HL-60 (cell line): ENCODE results near the gene BUB3.

Experiments used
- DNase-seq, 2 experiments: peaks; one replicate each; pipeline ENCODE4 v3.0.0-alpha.2; 2010 to 2020; ENCODE audit warnings: low read depth in 1 of 2, low spot score in 1 of 2
- H3K27ac ChIP-seq: fragments of 250-450 bp; sonication (Bioruptor Pico); replicated peaks from 2 replicates; pipeline ENCODE4 v1.5.1; 2020; ENCODE audit warnings: mild to moderate bottlenecking, moderate library complexity
- H3K27me3 ChIP-seq: fragments of 250-450 bp; sonication (Bioruptor Pico); 2 replicates; pipeline ENCODE4 v1.5.1; 2021; ENCODE audit warnings: mild to moderate bottlenecking, moderate library complexity; ENCODE audit not compliant: insufficient read depth, poor library complexity, severe bottlenecking
- H3K4me3 ChIP-seq: replicated peaks from 2 replicates; pipeline ENCODE4 v1.5.1; 2011; ENCODE audit warnings: mild to moderate bottlenecking, control low read depth, low read length; ENCODE audit not compliant: insufficient read depth
- CTCF ChIP-seq: IDR thresholded peaks from one replicate; pipeline ENCODE4 v1.5.1; 2011; ENCODE audit warnings: low read length, control low read depth, inconsistent platforms; ENCODE audit not compliant: insufficient read depth
- GABPA ChIP-seq: IDR thresholded peaks from 2 replicates; pipeline ENCODE4 v1.6.1; 2012; ENCODE audit warnings: low read depth
- POLR2AphosphoS5 ChIP-seq: IDR thresholded peaks from 2 replicates; pipeline ENCODE4 v1.6.1; 2012; ENCODE audit warnings: low read depth
- REST ChIP-seq: IDR thresholded peaks from 2 replicates; pipeline ENCODE4 v1.6.1; 2012; ENCODE audit warnings: low read depth; ENCODE audit not compliant: insufficient replicate concordance
- SPI1 ChIP-seq: IDR thresholded peaks from 2 replicates; pipeline ENCODE4 v1.6.1; 2012; ENCODE audit warnings: low read depth, mild to moderate bottlenecking, borderline replicate concordance

BUB3 gene

GRCh38 chr10:123183724-123184123 lies 29.5 kb downstream of the BUB3 start:
- Histone ChIP-seq H3K4me3 (no peak overlapping the region), H3K27me3 (no peaks in the 10 kb centered on the region), H3K27ac (no peak overlapping the region)
- DNase-seq = no peak
- no peak for TF ChIP-seq GABPA
- no peak for TF ChIP-seq POLR2AphosphoS5
- no peak for TF ChIP-seq SPI1
- no peak for TF ChIP-seq CTCF
- no peak for TF ChIP-seq REST

GRCh38 chr10:123187781-123188180 lies 33.6 kb downstream of the BUB3 start:
- H3K4me3 ChIP-seq = no peak overlapping the region
- TF ChIP-seq GABPA = no peak
- no peak for TF ChIP-seq POLR2AphosphoS5
- no peak for TF ChIP-seq CTCF
- no peak for TF ChIP-seq SPI1
- H3K27me3 ChIP-seq = no peaks in the 10 kb centered on the region
- DNase-seq = no peak
- no peak overlapping the region for H3K27ac ChIP-seq

- no peak overlapping the region for H3K4me3 ChIP-seq
- TF ChIP-seq GABPA (no peak), POLR2AphosphoS5 (no peak), REST (no peak), SPI1 (no peak), CTCF (no peak)
- no peak for DNase-seq
- no peaks in the 10 kb centered on the region for H3K27me3 ChIP-seq
- H3K27ac ChIP-seq = no peak overlapping the region
These were observed 37.7 kb downstream of the BUB3 start for GRCh38 chr10:123191886-123192285.

- H3K27me3 ChIP-seq = no peaks in the 10 kb centered on the region
- H3K27ac ChIP-seq = no peak overlapping the region
These were observed 39.9 kb downstream of the BUB3 start for GRCh38 chr10:123194056-123194455.

More at GRCh38 chr10:123194056-123194455, 39.9 kb downstream of the BUB3 start:
- no peak for TF ChIP-seq SPI1
- TF ChIP-seq CTCF = no peak
- TF ChIP-seq REST = no peak
- TF ChIP-seq POLR2AphosphoS5 = no peak
- no peak for TF ChIP-seq GABPA
- H3K4me3 ChIP-seq = no peak overlapping the region
- DNase-seq = no peak
